Choroid plexus epithelial cell (primary cell): ENCODE data around the gene TTF1.

Experiments used
- DNase-seq: peaks from one replicate; pipeline ENCODE4 v3.0.0-alpha.2; 2010; ENCODE audit warnings: low read depth
- H3K4me3 ChIP-seq: 2 replicates; pipeline ENCODE4 v1.5.1; 2011; ENCODE audit warnings: low read depth, mild to moderate bottlenecking, control low read depth, low read length, moderate library complexity
- TF ChIP-seq, protein P1 (sequence below): conservative IDR thresholded peaks from 2 replicates; pipeline ENCODE4 v1.5.1; 2011; ENCODE audit warnings: low read depth, mild to moderate bottlenecking, control low read depth, inconsistent platforms, low read length, moderate library complexity

The TTF1 gene

DNA sequence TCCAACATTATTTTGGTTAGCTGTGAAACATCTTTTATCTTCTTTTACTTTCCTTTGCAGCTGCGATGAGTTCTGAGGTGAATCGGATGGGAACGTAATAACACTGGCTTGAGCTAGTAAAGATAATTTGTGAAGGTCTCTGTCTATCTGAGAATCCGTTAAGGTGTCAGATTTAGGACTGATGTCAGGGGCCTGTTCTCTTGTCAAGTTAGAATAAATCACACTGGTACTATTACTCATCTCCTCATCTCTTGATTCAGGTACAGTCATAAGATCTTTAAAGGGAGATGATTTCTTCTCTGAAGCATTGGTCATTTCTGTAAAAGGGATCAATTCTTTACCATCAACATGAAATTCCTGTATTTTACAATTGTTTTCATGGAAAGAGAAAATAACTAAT is 78.1 kb downstream of the TTF1 start:
- DNase-seq = no peak
- TF ChIP-seq, protein P1, sequence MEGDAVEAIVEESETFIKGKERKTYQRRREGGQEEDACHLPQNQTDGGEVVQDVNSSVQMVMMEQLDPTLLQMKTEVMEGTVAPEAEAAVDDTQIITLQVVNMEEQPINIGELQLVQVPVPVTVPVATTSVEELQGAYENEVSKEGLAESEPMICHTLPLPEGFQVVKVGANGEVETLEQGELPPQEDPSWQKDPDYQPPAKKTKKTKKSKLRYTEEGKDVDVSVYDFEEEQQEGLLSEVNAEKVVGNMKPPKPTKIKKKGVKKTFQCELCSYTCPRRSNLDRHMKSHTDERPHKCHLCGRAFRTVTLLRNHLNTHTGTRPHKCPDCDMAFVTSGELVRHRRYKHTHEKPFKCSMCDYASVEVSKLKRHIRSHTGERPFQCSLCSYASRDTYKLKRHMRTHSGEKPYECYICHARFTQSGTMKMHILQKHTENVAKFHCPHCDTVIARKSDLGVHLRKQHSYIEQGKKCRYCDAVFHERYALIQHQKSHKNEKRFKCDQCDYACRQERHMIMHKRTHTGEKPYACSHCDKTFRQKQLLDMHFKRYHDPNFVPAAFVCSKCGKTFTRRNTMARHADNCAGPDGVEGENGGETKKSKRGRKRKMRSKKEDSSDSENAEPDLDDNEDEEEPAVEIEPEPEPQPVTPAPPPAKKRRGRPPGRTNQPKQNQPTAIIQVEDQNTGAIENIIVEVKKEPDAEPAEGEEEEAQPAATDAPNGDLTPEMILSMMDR = no peak
- H3K4me3 ChIP-seq = no peak overlapping the region

DNA sequence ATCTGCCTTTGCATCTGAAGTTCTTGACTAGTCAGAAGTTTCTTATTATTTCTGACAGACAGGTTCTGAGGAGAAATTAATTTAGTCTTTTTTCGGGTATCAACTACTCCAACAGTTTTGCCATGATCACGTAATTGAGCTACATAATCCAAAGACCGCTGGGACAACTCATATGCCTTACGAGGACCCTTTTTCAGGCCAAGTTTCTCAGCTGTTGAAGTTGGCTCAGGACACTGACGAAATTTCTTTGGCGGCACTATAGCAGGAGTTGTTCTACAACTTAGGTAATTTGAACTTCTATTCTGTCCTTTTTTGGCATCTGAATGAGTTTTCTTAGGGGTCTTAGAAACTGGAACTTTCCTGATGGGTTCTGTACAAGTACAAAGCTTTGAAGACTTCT is 79.1 kb downstream of the TTF1 start:
- TF ChIP-seq, protein P1 = no peak
- no peak for DNase-seq
- H3K4me3 ChIP-seq = no peak overlapping the region
